Measurements from ENCODE around the gene DNAJC5. TPM values are rescaled to one million over a fixed set of nuclear protein-coding genes. Genes with fewer than 3 reads are reported as not detected.

Gene DNAJC5
- total and polyA plus RNA-seq, 8 donors: 20.1 to 31.5 (median 27.8) TPM

DNA sequence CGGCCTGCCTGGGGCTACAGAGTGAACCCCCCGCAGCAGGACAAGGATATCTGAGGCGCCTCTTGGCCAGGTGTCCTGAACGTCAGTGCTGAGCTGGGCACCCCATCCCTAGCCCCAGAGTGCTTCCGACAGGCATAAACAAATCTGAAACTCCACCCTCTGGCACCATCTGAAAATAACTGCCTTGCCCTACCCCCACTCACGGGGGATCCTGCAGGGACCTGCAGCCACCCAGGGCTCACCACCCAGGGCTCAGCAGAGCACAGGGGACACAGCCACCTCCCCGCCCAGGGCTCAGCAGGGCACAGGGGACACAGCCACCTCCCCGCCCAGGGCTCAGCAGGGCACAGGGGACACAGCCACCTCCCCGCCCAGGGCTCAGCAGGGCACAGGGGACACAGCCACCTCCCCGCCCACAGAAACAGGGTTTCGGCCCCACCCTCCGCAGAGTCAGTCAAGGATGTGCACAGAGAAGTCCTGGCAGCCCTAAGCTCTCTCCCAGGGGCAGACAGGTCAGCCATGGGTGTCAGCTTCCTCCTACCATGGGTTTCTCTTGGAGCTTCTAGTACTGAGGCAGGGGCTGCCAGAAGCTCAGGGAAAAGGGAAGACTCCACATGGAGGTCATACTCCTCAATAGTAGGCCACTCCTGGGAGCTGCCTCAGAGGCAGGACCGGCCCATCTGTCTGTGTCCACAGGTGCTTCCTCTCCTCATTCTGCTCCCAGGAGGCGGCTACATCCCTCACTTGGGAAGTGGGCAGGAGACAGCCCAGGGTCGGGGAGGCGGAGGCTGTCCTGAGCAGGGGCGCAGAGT is 56.7 kb downstream of the DNAJC5 start:
- no peak for ATAC-seq
- Histone ChIP-seq H3K27ac (no peak overlapping the region), H3K27me3 (no peaks in the 10 kb centered on the region), H3K4me3 (no peak overlapping the region), H3K36me3 (no peaks in the 10 kb centered on the region), H3K4me1 (peaks cover 23 to 44% (median 23%) of the 10 kb centered on the region in 3 donors), H3K9me3 (no peaks in the 10 kb centered on the region)
- TF ChIP-seq, protein P1, sequence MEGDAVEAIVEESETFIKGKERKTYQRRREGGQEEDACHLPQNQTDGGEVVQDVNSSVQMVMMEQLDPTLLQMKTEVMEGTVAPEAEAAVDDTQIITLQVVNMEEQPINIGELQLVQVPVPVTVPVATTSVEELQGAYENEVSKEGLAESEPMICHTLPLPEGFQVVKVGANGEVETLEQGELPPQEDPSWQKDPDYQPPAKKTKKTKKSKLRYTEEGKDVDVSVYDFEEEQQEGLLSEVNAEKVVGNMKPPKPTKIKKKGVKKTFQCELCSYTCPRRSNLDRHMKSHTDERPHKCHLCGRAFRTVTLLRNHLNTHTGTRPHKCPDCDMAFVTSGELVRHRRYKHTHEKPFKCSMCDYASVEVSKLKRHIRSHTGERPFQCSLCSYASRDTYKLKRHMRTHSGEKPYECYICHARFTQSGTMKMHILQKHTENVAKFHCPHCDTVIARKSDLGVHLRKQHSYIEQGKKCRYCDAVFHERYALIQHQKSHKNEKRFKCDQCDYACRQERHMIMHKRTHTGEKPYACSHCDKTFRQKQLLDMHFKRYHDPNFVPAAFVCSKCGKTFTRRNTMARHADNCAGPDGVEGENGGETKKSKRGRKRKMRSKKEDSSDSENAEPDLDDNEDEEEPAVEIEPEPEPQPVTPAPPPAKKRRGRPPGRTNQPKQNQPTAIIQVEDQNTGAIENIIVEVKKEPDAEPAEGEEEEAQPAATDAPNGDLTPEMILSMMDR (IDR thresholded peaks at IDR 0.05): no peak
- DNase-seq: peak in 2 of 6 donors; percentile 41 to 55
- no peak for FAIRE-seq
- WGBS, 2 donors: 67 to 69% methylated on average over 16 to 17 of the region's 17 CpGs
- intact Hi-C loops (cut with DNase I): no loop called here

DNA sequence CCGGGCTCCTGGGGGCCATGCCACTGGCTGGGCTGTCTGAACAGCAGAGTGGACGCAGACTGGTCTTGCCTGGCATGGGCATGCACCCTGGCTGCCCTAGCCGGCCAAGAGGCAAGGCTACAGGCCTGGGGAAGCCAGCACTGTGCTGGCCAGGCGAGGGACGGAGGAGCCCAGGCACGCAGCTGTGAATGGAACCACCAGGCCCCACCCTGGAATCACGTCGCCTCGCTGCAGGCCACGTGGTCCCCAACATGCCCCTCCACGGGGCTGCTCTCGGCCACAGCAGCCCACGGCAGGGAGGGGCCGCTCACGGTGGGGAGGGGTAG is 57.2 kb downstream of the DNAJC5 start:
- ATAC-seq: no peak
- H3K4me1 ChIP-seq: peaks cover 23 to 45% (median 23%) of the 10 kb centered on the region in 3 donors
- WGBS, 2 donors: 74 to 80% methylated on average over 14 to 15 of the region's 15 CpGs

DNA sequence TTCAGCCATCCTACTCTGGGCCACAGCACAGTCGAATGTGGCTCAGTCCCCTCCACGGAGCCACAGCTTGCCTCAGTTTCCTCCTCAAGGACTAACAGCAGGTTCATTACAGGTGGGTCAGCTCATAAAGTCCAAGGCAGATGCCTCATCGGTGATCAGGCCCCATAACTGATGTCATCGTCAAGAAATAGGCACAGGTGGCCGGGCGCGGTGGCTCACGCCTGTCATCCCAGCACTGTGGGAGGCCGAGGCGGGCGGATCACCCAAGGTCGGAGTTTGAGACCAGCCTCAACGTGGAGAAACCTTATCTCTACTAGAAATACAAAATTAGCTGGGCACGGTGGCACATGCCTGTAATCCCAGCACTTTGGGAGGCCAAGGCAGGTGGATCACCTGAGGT is 57.8 kb downstream of the DNAJC5 start:
- Histone ChIP-seq H3K27me3 (no peaks in the 10 kb centered on the region), H3K36me3 (no peaks in the 10 kb centered on the region), H3K27ac (no peak overlapping the region), H3K9me3 (no peaks in the 10 kb centered on the region), H3K4me1 (peaks cover 23 to 49% (median 23%) of the 10 kb centered on the region in 3 donors), H3K4me3 (no peak overlapping the region)
- DNase-seq: peak in 2 of 6 donors; percentile 35 to 43
- FAIRE-seq: no peak
- no peak for ATAC-seq
- WGBS, 2 donors: 71 to 72% methylated on average over 14 of the region's 14 CpGs
- intact Hi-C loops (cut with DNase I): no loop called here
- TF ChIP-seq, protein P1 (IDR thresholded peaks at IDR 0.05): no peak

More for the DNA sequence above, 57.2 kb downstream of the DNAJC5 start:
- FAIRE-seq (no peak), DNase-seq (peak in 2 of 6 donors; percentile 35 to 80)
- TF ChIP-seq, protein P1 (IDR thresholded peaks at IDR 0.05): no peak
- H3K27me3 ChIP-seq: no peaks in the 10 kb centered on the region
- H3K27ac ChIP-seq: no peak overlapping the region
- intact Hi-C loops (cut with DNase I): no loop called here
- H3K4me3 ChIP-seq: no peak overlapping the region
- no peaks in the 10 kb centered on the region for H3K9me3 ChIP-seq
- H3K36me3 ChIP-seq: no peaks in the 10 kb centered on the region

DNA sequence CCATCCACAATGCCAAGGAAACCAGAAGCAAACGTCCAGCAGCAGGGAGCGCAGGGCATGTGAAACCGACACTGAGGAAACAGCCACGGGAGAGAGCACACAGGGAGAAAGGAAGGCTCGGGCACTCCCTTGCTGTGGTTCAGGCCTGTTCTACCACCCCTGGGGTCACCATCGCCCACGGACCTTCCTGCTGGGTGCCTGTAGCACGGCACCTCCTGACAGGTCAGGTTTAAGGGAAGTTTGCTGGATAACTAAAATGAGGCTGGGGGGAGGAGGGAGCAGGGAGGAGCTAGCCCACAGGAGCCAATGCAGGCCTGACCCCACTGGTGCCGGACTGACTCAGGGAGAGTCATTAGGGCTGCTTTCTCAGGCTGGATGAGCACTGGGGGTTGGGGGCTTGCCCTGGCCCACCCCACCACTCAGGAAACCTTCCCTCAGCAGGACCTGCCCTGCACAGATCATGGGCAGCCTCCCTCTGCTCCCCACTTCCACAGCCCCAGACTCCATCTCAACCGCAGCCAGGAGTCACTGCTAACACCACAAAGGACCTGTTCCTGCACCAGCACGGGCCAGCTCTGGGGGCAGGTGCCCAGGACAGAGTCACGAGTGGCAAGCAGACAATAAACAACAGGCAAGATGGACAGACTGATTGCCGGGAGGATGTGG is 59.0 kb downstream of the DNAJC5 start:
- intact Hi-C loops (cut with DNase I): no loop called here
- Histone ChIP-seq H3K36me3 (no peaks in the 10 kb centered on the region), H3K27me3 (no peaks in the 10 kb centered on the region), H3K27ac (no peak overlapping the region), H3K9me3 (no peaks in the 10 kb centered on the region), H3K4me3 (no peak overlapping the region), H3K4me1 (peaks cover 20 to 41% (median 20%) of the 10 kb centered on the region in 3 donors)
- TF ChIP-seq, protein P1 (IDR thresholded peaks at IDR 0.05): no peak
- ATAC-seq: no peak
- FAIRE-seq: no peak
- peak in 2 of 6 donors; percentile 38 to 73 for DNase-seq
- WGBS, 2 donors: 60 to 67% methylated on average over 12 to 13 of the region's 13 CpGs
